ENCODE measurements around the gene MCRIP2.

Gene MCRIP2

DNA sequence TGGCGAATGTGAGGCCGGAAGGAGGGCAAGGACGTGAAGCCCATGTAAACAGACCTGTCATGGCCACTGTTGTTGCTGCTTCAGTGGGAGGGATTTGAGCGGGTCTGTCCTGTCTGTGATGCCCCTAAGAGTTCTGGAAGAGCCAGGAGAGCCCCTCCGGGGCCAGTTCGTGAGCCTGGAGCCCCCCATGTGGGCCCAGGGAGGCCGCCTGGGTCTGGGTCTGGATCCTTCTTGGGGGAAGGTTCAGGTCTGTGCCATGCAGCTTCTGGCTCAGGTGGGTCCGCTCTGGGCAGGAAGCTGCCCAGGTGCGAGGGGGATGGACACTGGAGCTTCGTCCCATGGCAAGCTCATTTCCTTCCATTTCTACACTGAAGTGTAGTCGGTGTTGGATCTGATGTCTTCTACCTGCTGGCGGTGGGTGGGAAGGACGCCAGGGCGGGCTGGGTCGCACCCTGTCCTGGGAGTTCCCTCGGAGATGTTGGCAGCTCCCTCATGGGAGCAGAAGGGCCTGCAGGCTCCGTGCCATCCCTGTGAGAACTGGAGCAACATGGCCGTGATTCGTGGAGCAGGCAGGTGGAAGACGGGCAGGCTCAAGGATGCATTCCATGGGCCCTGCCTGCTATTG, 22.0 kb upstream of the MCRIP2 start:
- TF ChIP-seq, protein P1, sequence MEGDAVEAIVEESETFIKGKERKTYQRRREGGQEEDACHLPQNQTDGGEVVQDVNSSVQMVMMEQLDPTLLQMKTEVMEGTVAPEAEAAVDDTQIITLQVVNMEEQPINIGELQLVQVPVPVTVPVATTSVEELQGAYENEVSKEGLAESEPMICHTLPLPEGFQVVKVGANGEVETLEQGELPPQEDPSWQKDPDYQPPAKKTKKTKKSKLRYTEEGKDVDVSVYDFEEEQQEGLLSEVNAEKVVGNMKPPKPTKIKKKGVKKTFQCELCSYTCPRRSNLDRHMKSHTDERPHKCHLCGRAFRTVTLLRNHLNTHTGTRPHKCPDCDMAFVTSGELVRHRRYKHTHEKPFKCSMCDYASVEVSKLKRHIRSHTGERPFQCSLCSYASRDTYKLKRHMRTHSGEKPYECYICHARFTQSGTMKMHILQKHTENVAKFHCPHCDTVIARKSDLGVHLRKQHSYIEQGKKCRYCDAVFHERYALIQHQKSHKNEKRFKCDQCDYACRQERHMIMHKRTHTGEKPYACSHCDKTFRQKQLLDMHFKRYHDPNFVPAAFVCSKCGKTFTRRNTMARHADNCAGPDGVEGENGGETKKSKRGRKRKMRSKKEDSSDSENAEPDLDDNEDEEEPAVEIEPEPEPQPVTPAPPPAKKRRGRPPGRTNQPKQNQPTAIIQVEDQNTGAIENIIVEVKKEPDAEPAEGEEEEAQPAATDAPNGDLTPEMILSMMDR (conservative IDR thresholded peaks at IDR 0.05), result no peak
- no peak for TF ChIP-seq ZFX (IDR thresholded peaks at IDR 0.05)
- H3K27ac ChIP-seq, result no peak overlapping the region

DNA sequence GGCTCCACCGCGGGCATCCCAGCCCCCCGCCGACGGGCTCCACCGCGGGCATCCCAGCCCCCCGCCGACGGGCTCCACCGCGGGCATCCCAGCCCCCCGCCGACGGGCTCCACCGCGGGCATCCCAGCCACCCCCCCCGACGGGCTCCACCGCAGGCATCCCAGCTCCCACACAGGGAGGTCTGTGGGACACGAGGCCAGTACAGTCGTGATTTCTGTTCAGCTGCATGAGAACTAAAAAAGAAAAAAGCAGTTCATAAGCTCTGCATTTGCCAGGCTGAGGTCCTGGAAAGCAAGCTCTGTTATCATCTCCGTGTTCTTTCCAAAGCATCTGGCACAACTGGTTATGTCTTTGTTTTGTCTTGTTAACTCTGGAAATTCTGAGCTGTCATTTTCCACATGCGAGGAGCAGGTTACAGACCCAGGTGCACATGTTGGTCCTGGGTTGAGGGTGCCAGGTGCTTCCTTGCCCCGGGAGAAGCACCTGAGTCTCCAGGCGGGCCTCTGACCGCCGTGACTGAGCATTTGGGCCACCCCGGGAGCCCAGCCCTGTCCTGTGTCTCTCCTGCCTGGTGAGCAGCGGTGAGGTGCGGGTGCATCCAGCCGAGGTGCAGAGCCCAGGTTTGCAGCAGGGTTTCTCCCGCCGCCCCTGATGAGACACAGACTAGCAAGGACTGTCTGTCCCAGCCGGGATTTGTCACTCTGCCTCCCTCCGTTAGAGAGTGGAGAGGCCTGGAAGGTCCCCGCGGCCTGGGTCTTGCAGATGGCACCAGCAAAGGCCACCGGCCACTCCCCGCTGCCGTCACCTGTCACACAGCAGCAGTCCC, 20.7 kb upstream of the MCRIP2 start:
- no peak overlapping the region for H3K27ac ChIP-seq

DNA sequence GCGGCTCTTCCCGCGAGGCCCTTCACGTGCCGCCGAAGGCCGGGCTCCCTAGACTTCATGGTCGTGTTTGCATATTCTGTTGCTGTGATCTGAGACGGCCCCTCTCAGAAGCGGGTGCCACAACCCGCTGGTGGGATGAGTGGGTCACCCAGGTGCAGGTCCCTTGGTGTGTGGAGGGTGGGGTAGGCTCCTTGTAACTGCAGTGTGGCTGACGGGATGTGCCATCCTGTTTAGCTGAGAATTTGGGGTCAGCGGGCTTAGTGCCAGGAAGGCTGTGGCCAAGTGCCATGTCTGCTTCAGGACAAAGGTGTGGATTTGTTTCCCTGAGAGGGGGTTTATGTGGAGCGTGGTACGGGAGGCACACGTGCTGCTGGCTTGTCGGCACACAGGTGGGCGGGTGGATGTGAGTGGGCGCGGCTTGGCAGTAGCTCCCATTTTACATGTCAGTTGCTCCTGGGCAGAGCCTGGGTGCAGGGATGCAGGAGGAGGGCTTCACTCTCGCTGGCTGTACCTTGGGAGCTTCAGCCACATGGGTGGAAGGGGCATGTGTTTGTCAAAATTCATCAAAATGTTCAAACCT, 20.0 kb upstream of the MCRIP2 start:
- no peak overlapping the region for H3K27ac ChIP-seq
- TF ChIP-seq, protein P1 (conservative IDR thresholded peaks at IDR 0.05), result no peak
- no peak for TF ChIP-seq ZFX (IDR thresholded peaks at IDR 0.05)

More for the DNA sequence above, 20.7 kb upstream of the MCRIP2 start:
- TF ChIP-seq ZFX (IDR thresholded peaks at IDR 0.05), result no peak
- TF ChIP-seq, protein P1 (conservative IDR thresholded peaks at IDR 0.05), result no peak

DNA sequence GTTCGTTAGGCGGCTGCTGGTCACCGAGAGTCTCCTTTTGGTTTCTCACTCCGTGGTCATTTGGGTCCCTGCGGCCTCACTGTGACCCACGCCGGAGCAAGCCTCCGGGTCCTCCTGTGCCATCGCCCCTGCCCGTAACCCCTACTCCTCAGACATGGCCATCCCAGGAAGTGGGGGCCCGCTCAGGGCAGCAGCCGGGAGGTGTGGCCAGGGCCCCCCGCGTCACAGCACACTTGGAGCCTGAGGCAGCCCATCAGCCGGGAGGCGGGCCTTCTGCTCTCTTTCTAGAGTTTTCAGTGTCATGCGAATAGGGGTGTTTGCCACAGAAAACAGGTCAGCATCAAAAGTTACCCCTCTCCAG, 18.7 kb upstream of the MCRIP2 start:
- H3K27ac ChIP-seq, result no peak overlapping the region
- TF ChIP-seq, protein P1 (conservative IDR thresholded peaks at IDR 0.05), result no peak
- TF ChIP-seq ZFX (IDR thresholded peaks at IDR 0.05), result no peak

DNA sequence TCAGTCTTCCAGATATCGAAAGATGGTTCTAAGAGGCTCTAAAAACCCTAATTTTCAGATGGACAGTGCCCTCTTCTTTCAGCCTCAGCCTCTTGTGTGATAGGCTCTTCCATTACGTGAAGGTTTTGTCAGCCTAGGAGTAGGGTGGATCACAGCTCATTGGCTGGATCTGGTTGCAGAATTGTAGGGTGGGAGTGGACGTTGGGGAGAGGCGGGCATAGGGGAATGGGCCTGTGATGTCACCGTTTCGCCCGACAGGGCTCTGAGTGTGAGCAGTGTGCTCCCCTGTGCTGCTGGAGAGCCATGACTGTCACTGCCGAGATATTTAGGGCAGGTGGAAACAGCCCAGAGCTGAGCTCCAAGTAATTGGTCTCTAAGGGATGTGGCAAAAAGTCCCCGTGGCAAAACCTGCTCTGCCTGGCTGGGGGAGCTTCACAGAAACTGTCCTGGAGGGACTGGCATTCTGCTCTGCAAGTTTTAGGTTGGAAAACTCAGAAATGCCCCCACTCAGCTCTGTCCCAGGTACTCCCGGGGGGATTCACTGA, 17.0 kb upstream of the MCRIP2 start:
- H3K27ac ChIP-seq, result no peak overlapping the region
- TF ChIP-seq, protein P1 (conservative IDR thresholded peaks at IDR 0.05), result no peak
- no peak for TF ChIP-seq ZFX (IDR thresholded peaks at IDR 0.05)

DNA sequence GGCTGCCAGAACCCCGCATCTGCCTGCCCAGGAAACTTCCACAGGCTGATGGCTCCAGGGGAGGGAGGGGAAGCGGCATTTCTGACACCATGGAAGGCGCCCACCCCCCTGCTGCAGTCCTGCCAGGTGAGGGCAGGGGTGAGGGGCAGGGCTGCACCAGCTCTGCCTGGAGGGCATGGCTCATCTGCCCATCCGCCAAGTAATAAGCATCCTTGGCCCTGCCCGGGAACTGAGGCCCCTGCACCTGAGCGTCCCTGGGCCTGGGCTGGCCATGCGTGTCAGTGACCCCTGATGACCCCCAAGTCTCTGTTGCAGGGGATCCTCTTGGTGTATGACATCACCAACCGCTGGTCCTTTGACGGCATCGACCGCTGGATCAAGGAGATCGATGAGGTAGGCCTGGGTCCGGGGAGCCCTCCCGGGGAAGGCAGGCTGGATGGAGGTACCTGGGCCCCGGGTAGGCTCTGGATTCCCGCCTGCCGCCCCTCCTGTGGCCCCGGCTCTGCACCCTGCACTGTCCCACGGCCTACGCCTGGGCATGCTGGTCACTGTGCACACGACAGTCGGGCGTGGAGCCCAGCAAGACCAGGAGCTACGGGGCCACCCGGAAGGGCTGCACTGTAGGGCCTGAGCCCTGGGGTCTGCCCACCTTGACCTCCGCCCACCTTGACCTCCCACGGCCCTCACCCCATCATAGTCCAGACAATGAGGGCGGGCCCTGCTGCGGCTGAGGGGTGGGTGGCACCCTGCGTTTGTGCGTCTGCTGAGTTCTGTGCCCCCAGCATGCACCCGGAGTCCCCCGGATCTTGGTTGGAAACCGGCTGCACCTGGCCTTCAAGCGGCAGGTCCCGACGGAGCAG, 16.3 kb upstream of the MCRIP2 start:
- no peak overlapping the region for H3K27ac ChIP-seq
- no peak for TF ChIP-seq ZFX (IDR thresholded peaks at IDR 0.05)
- TF ChIP-seq, protein P1 (conservative IDR thresholded peaks at IDR 0.05), result no peak

Measured in C4-2B (cell line).